GM10266 (cell line): Measurements from ENCODE around the gene PRKAR2B.

Experiments
- DNase-seq: peaks from one replicate; pipeline ENCODE4 v3.0.0; 2012; ENCODE audit errors: extremely low spot score
- TF ChIP-seq, protein P1 (sequence below): IDR thresholded peaks from 2 replicates; pipeline ENCODE4 v1.5.1; 2012; ENCODE audit warnings: mild to moderate bottlenecking, low read depth; ENCODE audit not compliant: control insufficient read depth, insufficient read depth; ENCODE audit errors: missing control alignments

The PRKAR2B gene

DNA sequence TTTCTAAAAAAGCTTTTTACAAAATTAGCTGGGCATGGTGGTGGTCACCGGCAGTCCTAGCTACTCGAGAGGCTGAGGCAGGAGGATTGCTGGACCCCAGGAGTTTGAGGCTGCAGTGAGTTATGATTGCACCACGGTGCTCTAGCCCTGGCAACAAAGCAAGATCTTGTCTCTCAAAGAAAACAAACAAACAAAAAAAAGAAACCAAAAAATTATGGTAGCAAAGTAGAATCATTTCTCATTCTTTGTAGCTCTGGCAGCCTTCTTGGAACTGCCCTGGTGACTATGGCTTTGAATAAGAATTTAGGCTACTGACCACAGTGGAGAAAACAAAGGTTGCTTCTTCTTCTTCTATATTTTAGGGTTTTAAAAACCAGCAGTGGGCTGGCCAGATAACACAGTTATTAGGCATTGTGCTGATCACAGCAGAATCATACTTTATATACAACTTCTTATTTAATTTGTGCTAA, 41.9 kb upstream of the PRKAR2B start:
- no peak for DNase-seq
- TF ChIP-seq, protein P1, sequence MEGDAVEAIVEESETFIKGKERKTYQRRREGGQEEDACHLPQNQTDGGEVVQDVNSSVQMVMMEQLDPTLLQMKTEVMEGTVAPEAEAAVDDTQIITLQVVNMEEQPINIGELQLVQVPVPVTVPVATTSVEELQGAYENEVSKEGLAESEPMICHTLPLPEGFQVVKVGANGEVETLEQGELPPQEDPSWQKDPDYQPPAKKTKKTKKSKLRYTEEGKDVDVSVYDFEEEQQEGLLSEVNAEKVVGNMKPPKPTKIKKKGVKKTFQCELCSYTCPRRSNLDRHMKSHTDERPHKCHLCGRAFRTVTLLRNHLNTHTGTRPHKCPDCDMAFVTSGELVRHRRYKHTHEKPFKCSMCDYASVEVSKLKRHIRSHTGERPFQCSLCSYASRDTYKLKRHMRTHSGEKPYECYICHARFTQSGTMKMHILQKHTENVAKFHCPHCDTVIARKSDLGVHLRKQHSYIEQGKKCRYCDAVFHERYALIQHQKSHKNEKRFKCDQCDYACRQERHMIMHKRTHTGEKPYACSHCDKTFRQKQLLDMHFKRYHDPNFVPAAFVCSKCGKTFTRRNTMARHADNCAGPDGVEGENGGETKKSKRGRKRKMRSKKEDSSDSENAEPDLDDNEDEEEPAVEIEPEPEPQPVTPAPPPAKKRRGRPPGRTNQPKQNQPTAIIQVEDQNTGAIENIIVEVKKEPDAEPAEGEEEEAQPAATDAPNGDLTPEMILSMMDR = no peak

- TF ChIP-seq, protein P1 = no peak
- no peak for DNase-seq
Measured at GRCh38 chr7:107007007-107007891, 37.3 kb upstream of the PRKAR2B start.

DNA sequence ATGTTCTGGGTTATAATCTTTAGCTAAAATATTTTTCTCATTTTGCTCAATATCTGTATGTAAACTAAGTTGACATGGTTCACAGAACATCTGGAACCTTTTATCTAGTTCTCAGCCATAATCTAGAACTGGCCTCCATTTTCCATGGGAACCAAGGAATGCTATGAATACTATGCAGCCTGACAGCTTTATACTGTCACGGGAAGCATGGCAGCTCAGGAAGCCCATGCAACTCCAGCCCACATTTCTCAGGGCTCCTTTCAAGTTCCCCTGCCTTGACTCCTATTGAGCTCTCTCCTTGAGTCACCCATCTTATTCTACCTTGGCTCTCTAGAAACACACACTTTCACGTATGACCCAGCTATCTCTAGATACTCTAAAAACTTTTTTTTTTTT, 36.6 kb upstream of the PRKAR2B start:
- DNase-seq = no peak
- TF ChIP-seq, protein P1 = no peak

- no peak for DNase-seq
- TF ChIP-seq, protein P1 = no peak
Measured at GRCh38 chr7:107009846-107010203, 34.7 kb upstream of the PRKAR2B start.

DNA sequence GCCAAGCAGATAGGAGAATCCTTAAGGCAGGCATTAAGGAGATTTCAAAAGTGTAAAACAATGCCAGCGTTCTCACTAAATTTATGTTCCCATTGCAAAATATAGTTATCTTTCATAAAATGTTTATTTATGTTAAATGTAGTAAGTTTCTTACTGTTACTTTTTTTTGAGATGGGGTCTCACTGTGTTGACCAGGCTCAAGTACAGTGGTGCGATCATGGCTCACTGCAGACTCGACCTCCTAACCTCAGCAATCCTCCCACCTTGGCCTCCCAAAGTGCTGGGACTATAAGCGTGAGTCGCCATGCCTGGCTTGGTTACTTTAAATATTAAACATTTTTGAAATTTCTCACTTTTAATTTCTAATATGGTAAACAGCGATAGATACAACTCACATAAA, 31.8 kb upstream of the PRKAR2B start:
- no peak for DNase-seq
- TF ChIP-seq, protein P1 = no peak

DNA sequence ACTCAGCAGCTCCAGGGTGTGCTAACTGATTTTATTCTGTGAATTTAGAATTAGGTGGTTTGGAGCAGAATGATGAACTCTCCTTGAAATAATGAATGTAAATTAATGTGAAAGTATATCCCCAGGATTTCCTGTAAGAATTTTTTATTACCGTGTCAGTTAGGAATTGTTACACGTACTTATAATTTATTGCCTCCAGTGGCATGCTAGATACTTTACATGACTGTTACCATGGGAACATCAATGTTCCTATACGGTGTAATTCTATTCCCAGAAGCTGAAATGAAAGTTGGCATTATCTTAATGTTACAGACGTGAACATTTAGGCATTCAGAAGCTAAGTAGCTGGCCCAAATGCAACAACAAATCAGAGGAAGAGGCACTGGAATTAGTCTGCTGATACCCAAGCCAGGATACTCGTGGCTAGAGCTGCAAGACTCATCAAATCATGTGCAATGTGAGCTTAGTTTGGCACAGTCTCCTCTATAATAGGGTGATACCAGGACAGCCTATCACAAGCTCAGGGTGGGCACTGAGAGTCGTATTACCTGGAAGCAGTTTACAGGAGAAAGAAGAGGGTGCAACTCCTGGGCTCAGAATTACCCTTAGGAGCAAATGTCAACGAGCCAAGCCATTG, 30.0 kb upstream of the PRKAR2B start:
- TF ChIP-seq, protein P1 = no peak
- no peak for DNase-seq

GRCh38 chr7:107016312-107016711, 28.2 kb upstream of the PRKAR2B start:
- DNase-seq = no peak
- TF ChIP-seq, protein P1 = no peak
